A673 (cell line): Measurements from ENCODE around the gene GSTO2. TPM values are rescaled to one million over a fixed set of nuclear protein-coding genes. Genes with fewer than 3 reads are reported as not detected.

Experiments used
- BruUV-seq: library from RNA; stranded (reverse); fragments of 400-500 nt; replicated peaks from 2 replicates; lab custom pipeline; 2021; lab: Mats Ljungman, UMichigan
- CTCF ChIA-PET: fragments of 300-600 bp; sonication (Branson Sonifier 250); formaldehyde crosslinking; loops from one replicate; lab custom pipeline; 2022; ENCODE audit warnings: antibody characterized with exemption; lab: Charles Lee
- POLR2A ChIA-PET: fragments of 300-600 bp; sonication (Branson Sonifier 250); formaldehyde crosslinking; loops from one replicate; lab custom pipeline; 2022; ENCODE audit warnings: antibody characterized with exemption; ENCODE audit not compliant: low non-redundant PET; lab: Charles Lee
- DNase-seq: peaks from one replicate; pipeline ENCODE4 v3.0.0-alpha.2; 2015; ENCODE audit warnings: low spot score
- H3K27ac ChIP-seq: fragments of 200-600 bp; sonication (generic); 2 replicates; pipeline ENCODE4 v1.5.1; 2016; ENCODE audit warnings: mixed run types, low read depth, mild to moderate bottlenecking, mixed read lengths, antibody characterized with exemption, low read length; ENCODE audit not compliant: poor library complexity, severe bottlenecking
- H3K27me3 ChIP-seq: fragments of 200-600 bp; sonication (generic); replicated peaks from 2 replicates; pipeline ENCODE4 v1.6.1; 2017; ENCODE audit warnings: mixed run types, low read depth, mild to moderate bottlenecking, mixed read lengths, antibody characterized with exemption, low read length; ENCODE audit not compliant: insufficient read depth, poor library complexity
- H3K36me3 ChIP-seq: fragments of 200-600 bp; sonication (generic); 2 replicates; pipeline ENCODE4 v1.6.1; 2016; ENCODE audit warnings: mixed run types, mild to moderate bottlenecking, mixed read lengths, antibody characterized with exemption, low read length; ENCODE audit not compliant: insufficient read depth, poor library complexity, severe bottlenecking
- H3K4me1 ChIP-seq: fragments of 200-600 bp; sonication (generic); 2 replicates; pipeline ENCODE4 v1.6.1; 2017; ENCODE audit warnings: mixed run types, mild to moderate bottlenecking, mixed read lengths, antibody characterized with exemption, low read length; ENCODE audit not compliant: insufficient read depth, poor library complexity, severe bottlenecking
- H3K4me3 ChIP-seq: fragments of 200-600 bp; sonication (generic); 2 replicates; pipeline ENCODE4 v1.5.1; 2016; ENCODE audit warnings: low read depth, mixed run types, mild to moderate bottlenecking, mixed read lengths, low read length; ENCODE audit not compliant: poor library complexity, severe bottlenecking
- H3K9me3 ChIP-seq: fragments of 200-600 bp; sonication (generic); 2 replicates; pipeline ENCODE4 v1.6.1; 2016; ENCODE audit warnings: mixed run types, low read depth, mild to moderate bottlenecking, mixed read lengths, antibody characterized with exemption, low read length; ENCODE audit not compliant: poor library complexity, severe bottlenecking
- EZH2 ChIP-seq: fragments of 200-600 bp; sonication (generic); IDR thresholded peaks from 2 replicates; pipeline ENCODE4 v1.6.1; 2017; ENCODE audit warnings: borderline replicate concordance, low read depth, mild to moderate bottlenecking, mixed read lengths, antibody characterized with exemption, low read length; ENCODE audit not compliant: poor library complexity, severe bottlenecking
- intact Hi-C: fragments of 100-400 bp; cut with micrococcal nuclease; formaldehyde crosslinking; loops from one replicate; pipeline ENCODE4 v1.10.0; 2022; ENCODE audit not compliant: unreplicated experiment
- total RNA-seq: library from RNA; stranded (reverse); gene quantifications from 2 replicates; pipeline ENCODE4 v1.2.3, GENCODE V29; 2021
- TF ChIP-seq, protein P1 (sequence below): fragments of 300-800, 200-600 bp; sonication (generic); conservative IDR thresholded peaks from 2 replicates; pipeline ENCODE4 v1.5.1; 2017; ENCODE audit warnings: low read depth, mild to moderate bottlenecking, antibody characterized with exemption, low read length, moderate library complexity, mixed read lengths

Gene GSTO2
- total RNA-seq, 1 experiment from 2014 or later: 0.26 TPM

DNA sequence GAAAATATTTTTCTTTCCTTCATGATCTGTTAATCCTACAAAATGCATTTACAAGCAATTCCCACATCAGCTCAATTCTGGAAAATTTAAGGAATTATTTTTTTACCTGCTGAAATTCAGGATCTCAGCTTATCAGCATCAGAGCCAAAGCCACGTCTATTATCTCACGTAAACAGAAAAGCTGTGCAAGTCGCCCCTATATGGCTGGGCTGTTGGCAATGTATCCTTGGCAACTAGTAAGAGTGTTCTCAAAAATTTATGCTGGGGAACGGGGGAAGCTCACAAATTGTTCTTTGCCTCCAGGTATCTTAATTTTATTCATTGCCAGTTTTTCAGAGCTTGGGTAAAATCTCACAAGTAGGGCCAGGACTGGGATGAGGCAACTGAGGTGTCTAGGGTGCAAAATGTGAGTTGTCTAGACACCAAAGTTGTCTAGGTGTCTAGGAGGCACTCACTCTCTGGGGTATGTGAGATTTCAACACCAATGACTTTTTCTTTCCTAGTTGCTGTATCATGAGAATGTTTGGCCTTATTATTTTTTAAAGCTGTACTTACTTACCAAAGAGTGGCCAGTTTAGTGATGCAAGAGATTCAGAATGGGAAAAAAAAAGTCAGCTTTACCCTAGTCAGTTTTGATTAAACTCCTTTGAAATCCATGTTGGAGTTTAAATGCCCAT lies 5.1 kb downstream of the GSTO2 start:
- H3K27ac ChIP-seq: no peak overlapping the region
- no peak overlapping the region for H3K4me3 ChIP-seq
- DNase-seq: no peak
- ChIA-PET CTCF (interaction anchor here (0.6 to 2.0 kb wide), 8 partner anchors 16 to 386 kb away, joined by 3 to 8 read pairs (median 5); partner anchors contain the start of genes CFAP58 and ITPRIP), POLR2A (no interaction called here)
- no peaks in the 10 kb centered on the region for H3K9me3 ChIP-seq
- H3K36me3 ChIP-seq: no peaks in the 10 kb centered on the region
- intact Hi-C loops: no loop called here
- TF ChIP-seq, protein P1, sequence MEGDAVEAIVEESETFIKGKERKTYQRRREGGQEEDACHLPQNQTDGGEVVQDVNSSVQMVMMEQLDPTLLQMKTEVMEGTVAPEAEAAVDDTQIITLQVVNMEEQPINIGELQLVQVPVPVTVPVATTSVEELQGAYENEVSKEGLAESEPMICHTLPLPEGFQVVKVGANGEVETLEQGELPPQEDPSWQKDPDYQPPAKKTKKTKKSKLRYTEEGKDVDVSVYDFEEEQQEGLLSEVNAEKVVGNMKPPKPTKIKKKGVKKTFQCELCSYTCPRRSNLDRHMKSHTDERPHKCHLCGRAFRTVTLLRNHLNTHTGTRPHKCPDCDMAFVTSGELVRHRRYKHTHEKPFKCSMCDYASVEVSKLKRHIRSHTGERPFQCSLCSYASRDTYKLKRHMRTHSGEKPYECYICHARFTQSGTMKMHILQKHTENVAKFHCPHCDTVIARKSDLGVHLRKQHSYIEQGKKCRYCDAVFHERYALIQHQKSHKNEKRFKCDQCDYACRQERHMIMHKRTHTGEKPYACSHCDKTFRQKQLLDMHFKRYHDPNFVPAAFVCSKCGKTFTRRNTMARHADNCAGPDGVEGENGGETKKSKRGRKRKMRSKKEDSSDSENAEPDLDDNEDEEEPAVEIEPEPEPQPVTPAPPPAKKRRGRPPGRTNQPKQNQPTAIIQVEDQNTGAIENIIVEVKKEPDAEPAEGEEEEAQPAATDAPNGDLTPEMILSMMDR: no peak
- no peaks in the 10 kb centered on the region for H3K4me1 ChIP-seq
- BruUV-seq: no TSS peak
- H3K27me3 ChIP-seq: no peaks in the 10 kb centered on the region

GRCh38 chr10:104274762-104275721 lies 6.1 kb downstream of the GSTO2 start:
- Histone ChIP-seq H3K27ac (no peak overlapping the region), H3K4me1 (no peaks in the 10 kb centered on the region), H3K27me3 (no peaks in the 10 kb centered on the region), H3K4me3 (no peak overlapping the region), H3K36me3 (no peaks in the 10 kb centered on the region), H3K9me3 (no peaks in the 10 kb centered on the region)
- DNase-seq: peak; percentile 48
- intact Hi-C loops: no loop called here
- ChIA-PET POLR2A (no interaction called here), CTCF (interaction anchor here (1.0 to 2.0 kb wide), 7 partner anchors 15 to 387 kb away, joined by 3 to 8 read pairs (median 5); partner anchors contain the start of genes CFAP58 and ITPRIP)
- no peak for TF ChIP-seq EZH2
- TF ChIP-seq, protein P1: peak; percentile 87
- no TSS peak for BruUV-seq

DNA sequence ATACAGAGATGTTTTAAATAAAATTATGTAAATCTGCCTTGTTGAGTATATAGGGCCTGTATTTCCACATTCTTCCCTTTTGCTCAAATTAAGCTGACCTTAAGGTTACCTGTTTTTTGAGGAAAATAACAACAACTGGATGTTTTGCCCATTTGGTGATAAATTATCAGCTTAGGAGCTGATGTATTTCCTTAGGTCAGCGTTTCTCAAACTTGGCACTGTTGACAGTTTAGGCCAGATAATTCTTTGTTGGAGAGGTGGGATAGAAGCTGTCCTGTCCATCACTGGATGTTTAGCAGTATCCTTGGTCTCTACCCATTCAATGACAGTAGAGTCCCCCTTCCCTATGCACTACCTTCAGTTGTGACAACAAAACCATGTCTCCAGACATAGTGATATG lies 7.2 kb downstream of the GSTO2 start:
- peaks cover 3% of the 10 kb centered on the region for H3K27me3 ChIP-seq
- H3K9me3 ChIP-seq: no peaks in the 10 kb centered on the region
- intact Hi-C loops: no loop called here
- BruUV-seq: no TSS peak
- no peak overlapping the region for H3K27ac ChIP-seq
- ChIA-PET CTCF (no interaction called here), POLR2A (no interaction called here)
- no peak overlapping the region for H3K4me3 ChIP-seq
- no peak for DNase-seq
- no peaks in the 10 kb centered on the region for H3K36me3 ChIP-seq
- no peaks in the 10 kb centered on the region for H3K4me1 ChIP-seq
- TF ChIP-seq, protein P1: no peak
- no peak for TF ChIP-seq EZH2
